SKM-1 (cell line): ENCODE results near the gene SNRPD3.
"Not testable (repeated sequence)": the region's sequence is repeated elsewhere in the genome, so short reads cannot be mapped to it uniquely, and the experiment has no call there.

ENCODE experiments used
- DNase-seq: peaks from one replicate; lab custom pipeline; 2025; ENCODE audit not compliant: unreplicated experiment; lab: John Stamatoyannopoulos, UW

Gene SNRPD3

DNA sequence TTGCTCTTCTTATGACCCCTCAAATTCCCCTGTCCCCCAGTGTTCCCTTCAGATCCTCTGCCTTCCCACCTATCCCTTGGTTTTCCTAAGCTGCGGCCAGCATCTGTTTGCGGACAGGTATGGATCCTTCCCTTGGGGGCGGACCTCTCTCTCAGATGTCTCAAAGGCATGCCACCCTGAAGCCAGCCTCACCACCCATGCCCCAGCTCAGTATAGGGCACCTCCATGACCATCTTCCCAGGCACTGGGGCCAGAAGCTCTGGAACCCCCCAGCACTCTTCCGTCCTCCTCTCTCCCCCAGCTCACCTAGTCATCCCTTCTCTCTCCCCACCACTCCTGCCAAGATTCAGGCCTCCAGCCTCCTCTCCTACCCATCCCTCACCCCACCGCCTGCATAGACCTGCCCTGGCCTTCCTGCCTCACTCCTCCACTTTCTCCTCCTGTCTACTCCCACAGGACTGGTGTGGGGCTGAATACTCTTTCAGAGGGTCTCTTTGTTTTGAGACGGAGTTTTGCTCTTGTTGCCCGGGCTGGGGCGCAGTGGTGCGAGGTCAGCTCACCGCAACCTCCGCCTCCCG, 34.9 kb downstream of the SNRPD3 start:
- DNase-seq = no peak

DNA sequence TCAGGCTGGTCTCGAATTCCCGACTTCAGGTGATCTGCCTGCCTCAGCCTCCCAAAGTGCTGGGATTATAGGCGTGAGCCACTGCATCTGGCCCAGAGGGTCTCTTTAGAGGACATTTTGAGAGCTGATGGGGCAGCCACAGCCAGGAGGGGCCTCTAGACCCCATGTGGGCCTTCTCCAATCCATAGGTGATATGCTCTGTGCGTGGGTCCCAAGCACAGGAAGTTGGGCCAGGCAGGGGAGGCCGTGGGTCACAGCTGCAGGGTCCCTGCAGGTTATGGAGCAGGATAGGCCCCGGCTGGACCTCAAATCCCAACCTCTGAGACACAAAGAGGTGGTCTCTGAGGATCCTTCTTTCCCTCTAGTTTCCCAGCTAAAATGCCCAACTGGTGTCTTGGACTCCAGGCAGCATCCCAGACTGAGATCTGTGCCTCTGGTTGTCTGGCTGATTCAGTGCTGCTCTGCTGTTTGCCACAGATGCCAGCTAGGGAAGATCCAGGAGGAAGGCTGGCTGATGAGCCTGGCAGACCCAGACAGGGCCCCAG, 35.6 kb downstream of the SNRPD3 start:
- DNase-seq = no peak

DNA sequence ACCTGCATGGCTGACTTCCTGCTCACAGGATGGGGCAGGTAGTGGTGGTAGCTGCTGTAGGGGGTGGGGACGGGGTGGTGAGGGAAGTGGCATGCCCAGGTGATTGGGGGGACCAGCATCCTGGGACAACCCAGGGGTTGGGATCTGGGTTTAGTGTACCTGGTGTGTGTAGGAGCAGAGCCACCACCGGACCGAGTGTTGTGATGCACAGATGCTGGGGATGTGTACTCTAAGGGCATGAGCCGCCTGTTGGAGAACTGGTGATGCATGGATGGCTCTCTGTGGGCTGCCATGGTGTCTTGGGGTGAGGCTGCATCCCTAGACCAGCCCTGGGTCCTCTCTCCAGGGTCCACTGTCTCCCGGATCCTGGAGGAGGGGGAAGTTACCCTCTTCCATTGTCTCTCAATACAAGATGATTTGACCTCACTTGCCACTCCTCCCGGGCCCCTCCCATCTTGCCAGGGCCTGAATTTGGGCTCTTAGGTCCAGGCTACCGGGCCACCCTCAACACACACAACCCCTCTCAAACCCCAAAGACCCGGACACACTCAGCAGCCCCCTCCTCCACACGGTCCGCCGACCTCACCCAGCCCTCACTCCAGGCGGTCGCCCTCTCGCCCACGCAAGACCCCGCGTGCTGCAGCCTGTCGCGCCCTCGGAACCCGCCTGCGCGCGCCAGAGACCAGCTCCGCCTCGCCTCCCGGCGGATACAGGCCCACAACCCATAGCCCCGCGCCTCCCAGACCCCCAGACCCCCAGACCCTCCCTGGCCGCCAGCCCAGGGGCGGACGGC, 36.5 kb downstream of the SNRPD3 start:
- no peak for DNase-seq

DNA sequence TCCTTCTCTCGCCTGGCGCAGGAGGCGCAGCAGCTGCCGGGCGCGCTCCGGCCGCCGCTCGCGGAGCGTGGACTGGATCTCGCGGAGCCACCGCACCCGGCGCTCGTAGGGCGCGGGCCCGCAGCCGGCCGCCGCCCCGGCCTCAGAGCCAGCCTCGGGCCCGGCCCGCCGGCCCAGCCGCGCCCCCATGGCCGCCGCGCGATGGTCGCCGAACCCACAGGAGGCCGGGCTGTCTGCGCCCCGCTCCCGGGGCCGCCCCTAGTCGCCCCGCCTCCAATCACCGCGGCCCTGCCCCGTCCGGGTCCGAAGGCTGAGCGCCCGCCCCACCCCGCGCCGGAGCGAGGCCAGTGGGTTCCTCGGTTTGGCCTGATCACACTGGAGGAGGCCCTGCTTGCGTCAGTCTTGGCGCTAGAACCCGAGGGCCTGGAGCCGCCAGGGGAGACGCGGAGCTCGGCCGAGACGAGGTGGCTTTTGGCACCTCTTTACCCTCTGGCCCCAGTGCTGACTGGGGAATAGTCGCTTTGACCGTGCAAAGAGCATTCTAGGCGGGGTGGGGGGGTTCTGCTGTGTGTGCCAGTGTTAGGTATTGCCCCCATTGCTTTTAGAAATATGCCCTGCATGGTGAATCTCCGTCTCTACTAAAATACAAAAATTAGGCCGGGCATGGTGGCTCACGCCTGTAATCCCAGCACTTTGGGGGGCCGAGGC, 37.2 kb downstream of the SNRPD3 start, which contains the start of gene LRRC75B:
TSS of gene LRRC75B (minus strand) at position 223 of the 708 bp plus-strand sequence. CDS start at position 189, 34 bp downstream.
- peak; percentile 24 for DNase-seq

DNA sequence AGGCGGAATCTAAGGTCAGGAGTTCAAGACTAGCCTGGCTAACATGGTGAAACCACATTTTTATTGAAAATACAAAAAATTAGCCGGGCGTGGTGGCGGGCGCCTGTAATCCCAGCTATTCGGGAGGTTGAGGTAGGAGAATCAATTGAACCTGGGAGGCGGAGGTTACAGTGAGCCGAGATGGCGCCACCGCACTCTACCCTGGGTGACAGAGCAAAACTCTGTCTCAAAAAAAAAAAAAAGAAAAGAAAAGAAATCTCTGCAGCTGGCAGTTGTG, 37.7 kb downstream of the SNRPD3 start:
- DNase-seq = not testable (repeated sequence)

DNA sequence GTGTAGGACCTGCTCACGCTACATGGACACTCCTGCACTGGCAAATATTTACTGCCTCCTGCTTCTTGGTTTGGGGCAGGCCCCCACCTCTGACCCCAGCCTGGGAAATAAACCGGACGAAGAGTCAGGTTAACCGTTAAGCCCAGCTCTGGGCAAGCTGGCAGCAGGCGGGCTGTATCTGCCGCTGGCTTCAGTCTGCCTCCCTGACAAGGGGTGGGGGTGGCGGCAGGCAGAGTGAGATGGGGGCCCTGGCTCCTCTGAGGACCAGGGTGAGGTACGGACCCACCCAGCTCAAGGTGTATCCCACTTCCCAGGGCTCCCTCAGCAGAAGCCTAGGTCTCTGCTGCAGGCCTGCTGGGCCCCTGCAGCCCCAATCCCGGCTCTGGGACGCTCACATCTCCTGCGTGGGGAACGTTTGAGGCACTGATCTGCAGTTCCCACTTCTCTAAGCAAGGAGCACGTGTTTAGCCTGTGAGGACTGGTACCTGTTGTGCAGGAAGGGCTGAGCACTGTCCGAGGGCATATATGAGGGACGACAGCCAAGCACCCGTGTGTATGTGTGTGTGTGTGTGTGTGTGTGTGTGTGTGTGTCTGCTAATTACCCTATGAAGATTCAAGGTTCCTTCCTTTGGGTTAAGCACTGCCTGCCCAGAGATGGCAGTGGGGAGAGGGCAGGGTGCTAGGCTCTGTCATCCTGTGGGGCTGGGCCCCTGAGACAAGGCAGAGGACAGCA, 38.2 kb downstream of the SNRPD3 start:
- DNase-seq = no peak

DNA sequence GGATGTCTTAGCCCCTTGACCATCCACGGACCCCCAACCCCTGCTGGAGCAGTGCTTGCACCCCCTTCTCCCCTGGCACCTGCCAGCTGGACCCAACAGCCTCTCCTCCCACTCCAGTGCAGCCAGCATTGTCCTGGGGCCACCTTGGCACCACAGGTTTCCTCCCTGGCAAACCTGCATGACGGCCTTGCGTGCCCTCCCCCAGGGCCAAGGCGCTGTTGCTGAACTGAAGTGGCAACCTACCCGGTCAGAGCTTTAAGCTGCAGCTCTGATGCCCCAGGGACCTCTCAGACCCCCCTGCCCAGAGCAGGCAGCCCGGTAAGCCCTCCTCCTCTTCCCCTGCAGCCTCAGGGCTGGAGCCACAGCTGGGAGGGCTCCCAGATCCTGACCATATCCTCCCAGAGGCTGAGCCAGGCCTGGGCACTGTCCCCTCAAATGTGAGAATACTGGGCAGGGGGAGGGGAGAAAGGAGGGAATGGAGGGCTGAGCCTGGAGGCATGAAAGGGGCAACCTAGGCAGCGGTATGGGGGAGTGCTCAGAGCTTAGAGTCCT, 38.8 kb downstream of the SNRPD3 start:
- DNase-seq = no peak

DNA sequence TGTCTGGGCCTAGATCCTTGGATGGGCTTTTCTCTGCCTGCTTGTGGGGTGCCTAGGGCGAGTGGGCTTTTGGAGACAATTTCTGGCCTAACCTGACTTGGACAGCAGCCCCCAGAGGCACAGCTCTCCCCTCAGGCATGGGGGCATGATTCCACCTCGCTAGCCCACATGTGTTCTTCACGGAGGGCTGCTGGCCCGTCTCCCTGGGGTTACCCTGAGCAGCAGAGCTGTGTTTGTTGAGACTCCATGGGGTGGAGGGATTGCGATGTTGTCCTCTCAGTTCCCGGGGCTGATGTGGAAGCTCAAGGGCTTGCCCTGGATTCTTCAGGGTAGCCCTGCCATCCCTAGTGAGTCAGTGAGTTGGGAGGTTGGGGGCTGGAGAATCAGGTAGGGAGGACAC, 39.4 kb downstream of the SNRPD3 start:
- DNase-seq = no peak

DNA sequence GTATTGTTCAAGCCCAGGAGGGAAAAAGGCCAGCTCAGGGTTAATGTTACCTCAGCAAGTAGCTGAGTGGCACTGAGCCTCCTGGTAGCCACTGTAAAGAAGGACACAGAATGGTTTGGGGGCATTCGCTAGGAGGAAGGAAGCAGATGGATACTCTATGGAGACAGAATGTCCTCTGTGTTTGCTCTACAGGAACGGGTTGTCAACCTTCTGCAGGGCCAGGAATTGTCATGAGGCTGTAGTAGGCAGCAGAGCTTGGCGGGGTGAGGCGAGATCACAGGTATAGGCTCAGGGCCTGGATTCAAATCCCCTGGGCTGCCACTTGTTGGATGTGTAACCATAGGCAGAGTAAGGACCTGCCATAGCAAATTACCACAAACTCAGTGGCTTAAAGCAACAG, 40.1 kb downstream of the SNRPD3 start:
- DNase-seq = no peak

DNA sequence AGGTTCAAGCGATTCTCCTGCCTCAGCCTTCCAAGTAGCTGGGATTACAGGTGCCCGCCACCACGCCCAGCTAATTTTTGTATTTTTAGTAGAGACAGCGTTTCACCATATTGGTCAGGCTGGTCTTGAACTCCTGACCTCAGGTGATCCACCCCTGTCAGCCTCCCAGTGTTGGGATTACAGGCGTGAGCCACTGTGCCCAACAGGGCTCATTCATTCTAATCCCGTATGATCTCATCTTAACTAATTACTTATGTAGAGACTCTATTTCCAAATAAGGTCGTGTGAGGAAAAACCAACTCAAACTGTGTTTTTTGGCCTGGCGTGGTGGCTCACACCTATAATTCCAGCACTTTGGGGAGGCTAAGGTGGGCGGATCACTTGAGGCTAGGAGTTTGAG, 41.3 kb downstream of the SNRPD3 start:
- not testable (repeated sequence) for DNase-seq

DNA sequence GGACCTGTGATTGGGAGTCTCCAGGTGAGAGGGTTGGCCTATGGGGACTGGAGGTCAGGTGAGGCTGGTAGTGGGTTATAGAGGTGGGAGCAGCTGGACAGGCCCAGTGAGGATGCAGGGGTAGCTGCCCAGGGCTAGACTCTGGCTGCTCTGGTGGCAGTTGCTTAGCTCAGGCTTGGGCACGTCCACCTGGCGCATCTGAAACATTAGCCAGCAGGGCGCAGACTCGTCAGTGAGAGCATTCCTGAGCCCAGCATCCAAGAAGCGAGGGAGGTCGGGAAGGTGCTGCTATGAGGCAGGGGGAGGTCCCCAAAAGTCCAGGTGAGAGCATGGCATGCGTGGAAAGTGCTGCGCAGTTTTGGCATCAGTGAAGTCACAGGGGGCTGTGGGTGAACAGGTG, 43.7 kb downstream of the SNRPD3 start:
- no peak for DNase-seq

DNA sequence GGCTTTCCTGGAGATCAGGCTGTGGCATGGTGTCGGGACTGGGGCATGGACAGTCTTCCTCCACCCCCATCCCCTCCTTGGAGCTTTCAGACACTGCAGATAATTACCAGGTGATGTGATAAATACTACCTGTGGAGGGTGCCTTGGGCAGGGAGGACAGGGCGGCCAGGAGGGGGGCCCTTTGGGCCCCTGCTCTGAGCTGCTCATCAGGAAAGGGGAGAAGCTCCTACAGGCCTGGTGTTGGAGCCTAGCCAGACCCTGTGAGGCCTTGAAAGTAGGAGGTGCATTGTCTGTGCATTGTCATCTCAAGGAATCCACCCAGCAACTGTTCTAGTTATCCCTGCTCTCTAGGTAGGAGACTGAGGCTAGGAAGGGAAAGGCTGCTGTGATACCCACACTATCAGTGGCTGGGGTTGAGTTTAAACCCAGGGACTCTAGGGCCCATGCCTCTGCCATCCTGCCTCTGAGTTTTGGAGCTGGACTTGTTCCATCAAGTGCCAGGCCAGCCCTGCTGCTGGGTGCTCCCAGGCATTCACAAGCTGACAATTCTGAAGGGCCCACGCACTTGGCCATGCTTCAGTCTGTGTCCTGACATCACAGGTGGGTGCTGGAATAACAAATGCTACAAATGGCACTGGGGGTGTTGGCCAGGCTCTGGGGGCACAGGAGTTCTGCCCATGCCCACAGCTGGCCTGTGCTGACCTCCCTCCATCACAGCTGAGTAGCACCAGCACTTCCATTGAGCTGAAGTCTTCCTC, 44.3 kb downstream of the SNRPD3 start:
- DNase-seq = not testable (repeated sequence)

DNA sequence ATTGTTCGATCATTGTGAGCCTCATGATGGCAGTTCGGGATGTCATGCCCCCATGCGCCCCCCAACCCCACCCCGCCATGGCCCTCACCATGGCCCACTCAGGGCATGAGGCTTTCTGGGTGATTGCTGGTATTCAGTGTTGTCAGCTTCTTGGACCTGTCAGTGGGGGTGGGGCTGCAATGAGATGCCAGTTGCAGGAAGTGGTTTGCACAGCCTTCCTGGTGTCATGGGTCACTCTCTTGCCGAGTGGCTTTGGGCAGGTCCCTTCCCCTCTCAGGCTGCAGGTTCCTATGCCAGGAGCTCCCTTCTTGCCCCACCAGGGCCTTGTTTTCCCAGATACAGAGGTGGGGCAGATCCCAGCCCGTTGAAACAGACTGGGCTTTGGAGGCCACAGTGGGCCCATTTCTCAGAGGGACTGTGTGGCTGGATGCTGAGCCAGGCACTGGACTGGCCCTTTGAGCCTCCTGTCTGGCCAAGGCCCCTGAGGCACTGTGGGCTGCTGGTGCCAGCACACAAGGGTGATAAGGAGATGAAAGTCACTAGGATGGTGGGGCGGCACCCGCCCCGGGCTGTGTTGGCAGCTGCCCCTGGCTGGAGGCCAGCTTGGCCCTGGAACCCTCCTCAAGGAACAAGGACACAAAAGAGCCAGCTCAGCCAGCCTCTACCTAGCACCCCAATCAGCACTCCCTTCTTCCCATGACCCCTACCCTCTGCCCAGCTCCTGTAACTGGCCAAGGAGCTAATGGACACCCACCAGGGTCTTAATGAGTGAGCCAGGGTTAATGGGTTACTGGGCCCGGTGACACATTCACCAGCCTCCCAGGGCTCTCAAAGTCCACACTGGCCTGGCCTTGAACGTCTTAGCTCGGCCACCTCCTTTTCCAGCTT, 45.7 kb downstream of the SNRPD3 start:
- DNase-seq = peak; percentile 28

DNA sequence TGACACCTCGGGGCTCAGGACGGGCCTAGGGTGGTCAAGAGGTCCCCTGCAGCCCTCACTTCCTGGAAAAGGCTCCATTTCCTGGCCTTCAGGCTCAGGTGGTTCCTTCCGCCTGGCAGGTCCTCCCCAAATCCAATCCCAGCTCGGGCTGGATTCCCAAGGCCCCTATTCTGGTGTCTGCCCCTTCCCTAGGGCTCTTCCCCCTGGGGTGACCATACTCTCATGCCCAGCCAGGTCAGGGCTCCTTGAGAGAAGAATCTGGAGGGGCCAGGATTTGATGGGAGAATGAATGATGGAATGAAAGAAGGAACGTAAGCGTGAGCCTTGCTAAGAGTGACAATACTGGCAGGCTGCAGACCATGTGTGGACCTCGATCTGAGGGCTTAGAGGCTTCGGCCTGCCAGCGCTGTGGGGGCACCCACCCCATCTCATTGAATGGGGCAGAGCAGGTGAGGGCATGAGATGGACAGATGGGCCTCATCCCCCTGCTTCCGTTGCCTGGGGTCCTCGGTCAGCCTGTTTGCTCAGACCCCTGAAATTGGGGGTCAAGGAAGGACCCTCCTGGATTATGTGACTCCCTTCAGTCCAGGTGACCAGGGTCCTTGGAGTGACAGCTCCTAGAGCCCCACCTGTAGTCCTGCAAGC, 46.4 kb downstream of the SNRPD3 start:
- not testable (repeated sequence) for DNase-seq

DNA sequence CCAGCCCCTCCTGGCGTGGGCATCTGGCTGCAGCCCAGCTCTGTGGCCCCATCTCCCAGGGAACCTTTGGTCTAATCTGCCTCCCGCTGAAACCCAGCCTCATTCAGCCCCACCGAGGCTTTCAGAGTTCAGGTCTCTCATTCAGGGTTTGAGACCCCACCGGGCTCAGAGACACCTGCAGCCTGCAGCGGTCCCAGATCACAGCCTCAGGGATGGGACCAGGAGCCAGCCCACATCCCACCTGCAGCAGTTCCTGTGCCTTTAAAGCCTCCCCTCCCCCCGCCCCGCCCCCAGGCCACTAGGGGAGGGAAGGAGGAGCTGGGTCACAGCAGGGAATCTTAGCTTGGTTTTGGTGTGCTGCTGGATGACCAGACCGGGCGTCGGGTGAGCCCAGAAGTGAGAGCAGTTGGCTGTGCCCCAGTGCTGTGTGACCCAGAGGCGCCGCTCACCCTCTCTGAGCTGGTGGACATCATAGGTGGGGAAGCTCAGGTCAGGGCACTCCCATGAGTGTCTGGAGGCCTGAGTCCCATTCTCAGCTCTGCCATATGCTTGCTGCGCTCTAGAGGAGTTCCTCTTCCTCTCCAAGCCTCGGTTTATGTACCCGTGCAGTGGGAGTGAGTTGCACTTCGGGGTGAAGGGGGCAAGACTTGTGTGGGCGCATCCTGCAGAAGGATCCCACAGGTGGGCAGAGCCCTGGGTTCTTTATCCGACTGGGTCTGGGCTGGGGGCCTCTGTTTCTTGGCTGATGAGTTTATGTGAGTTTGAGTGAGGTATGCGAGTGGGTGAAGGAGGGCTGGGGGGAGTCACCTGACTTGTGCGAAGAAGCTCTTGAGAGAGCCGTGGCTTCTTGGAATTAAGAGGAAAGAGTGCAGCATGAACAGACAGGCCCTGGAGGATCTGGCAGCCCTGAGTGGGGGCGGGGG, 47.3 kb downstream of the SNRPD3 start, which contains the start of gene GGT1:
TSS of gene GGT1 (plus strand) at position 347 of the 923 bp plus-strand sequence. CDS start 7,889 bp downstream, outside the sequence.
- DNase-seq = not testable (repeated sequence)

DNA sequence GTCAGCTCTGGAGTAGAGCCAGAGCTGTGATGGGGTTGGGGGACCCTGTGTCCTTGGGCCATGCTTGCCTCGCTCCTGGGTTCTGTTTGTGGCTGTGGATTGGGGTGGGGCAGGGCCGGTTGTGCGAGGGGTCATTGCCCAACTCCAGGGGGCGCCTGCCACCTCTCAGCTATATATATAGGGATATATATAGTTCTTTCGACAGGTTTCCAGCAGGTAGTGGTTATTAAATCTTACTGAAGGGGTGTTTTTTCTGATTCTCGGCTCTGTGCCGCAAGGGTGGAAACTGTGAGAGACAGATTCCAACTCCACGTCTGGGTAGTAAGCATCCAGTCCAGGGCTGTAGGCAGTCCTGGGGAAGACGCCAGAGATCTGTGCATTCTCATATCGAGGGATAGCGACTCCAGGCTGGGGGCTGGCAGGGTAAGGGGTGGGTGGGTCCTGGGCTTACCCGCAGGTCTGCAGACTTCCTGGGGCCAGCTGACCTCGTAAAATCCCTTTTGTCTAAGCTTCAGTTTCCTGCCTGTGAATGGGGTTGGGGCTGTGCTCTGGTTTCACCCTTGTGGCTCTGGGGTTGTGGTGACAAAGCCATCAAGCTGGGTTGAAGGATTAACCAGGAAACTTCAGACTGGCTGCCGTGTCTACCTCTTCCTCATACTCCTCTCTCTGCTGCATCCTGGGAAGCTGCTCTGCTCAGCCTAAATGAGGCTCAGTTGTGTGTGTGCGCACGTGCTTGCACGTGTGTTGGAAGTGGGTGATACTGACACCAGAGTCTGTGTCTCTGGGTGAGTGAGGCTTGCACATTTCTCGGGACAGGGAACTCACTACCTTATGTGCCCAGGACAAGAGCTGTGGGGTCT, 48.2 kb downstream of the SNRPD3 start:
- DNase-seq = not testable (repeated sequence)

DNA sequence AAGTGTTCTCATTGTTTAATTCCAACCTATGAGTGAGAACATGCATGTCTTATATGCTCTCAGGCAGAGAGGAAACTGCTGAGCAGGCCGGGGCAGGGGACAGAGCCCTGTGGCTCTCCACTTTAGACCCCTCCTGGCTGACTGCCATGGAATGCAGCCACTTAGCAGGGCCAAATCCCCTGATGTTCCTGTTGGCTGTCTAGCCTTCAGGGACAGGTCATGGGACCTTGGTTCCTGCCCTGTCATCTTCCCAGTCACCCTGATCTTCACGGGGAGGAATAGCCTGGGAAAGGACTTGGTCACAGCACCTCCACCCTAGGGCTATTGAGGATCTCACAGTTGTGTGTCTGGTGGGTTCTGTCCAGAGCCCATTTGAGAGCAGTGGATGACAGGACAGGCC, 50.5 kb downstream of the SNRPD3 start:
- not testable (repeated sequence) for DNase-seq
